B cell (primary cell): ENCODE results near the gene ATP4B. TPM values are rescaled to one million over a fixed set of nuclear protein-coding genes. Genes with fewer than 3 reads are reported as not detected.

ENCODE experiments used
- ATAC-seq: fragments of 200-7000 bp; cut with Tn5 transposase; one replicate; pipeline ENCODE4 v1.10.0; 2021; ENCODE audit warnings: low read depth, mild to moderate bottlenecking, moderate number of reproducible peaks, moderate library complexity
- CTCF ChIA-PET: fragments of 350-600 bp; sonication (Branson Sonifier 250); formaldehyde crosslinking; loops from one replicate; lab custom pipeline; 2021; ENCODE audit warnings: antibody characterized with exemption, inconsistent platforms; lab: Charles Lee
- POLR2A ChIA-PET: fragments of 350-600 bp; sonication (Branson Sonifier 250); formaldehyde crosslinking; loops from one replicate; lab custom pipeline; 2021; ENCODE audit warnings: antibody characterized with exemption; lab: Charles Lee
- DNase-seq: peaks from one replicate; pipeline ENCODE4 v3.0.0; 2013
- H2AFZ ChIP-seq: 2 replicates; pipeline ENCODE4 v1.6.1; 2012; ENCODE audit warnings: mild to moderate bottlenecking, low read depth, low read length; ENCODE audit not compliant: insufficient read depth, poor library complexity, severe bottlenecking
- H3K27ac ChIP-seq, 2 donors: 1 replicate in 1 of 2; 2 replicates in 1 of 2; pipeline ENCODE4 v1.5.1; 2012 to 2013; ENCODE audit warnings: low read length in 2 of 2, mild to moderate bottlenecking in 2 of 2, moderate library complexity in 1 of 2
- H3K27me3 ChIP-seq, 4 experiments: fragments of 200-600 bp in 1 of 4; sonication (generic) in 1 of 4; replicated peaks in 1 of 4; 1 replicate in 2 of 4; 2 replicates in 2 of 4; pipeline versions ENCODE4 v1.6.1 to v1.7.0; 2013 to 2016; ENCODE audit warnings: low read length in 3 of 4, mild to moderate bottlenecking in 2 of 4, mixed read lengths in 1 of 4, moderate library complexity in 1 of 4; ENCODE audit not compliant: insufficient read depth in 4 of 4, control insufficient read depth in 3 of 4; ENCODE audit errors: control extremely low read depth in 1 of 4
- H3K36me3 ChIP-seq, 2 experiments: replicated peaks in 1 of 2; 1 replicate in 1 of 2; 2 replicates in 1 of 2; pipeline versions ENCODE4 v1.6.1 to v1.7.1; 2013; ENCODE audit warnings: low read length in 1 of 2; ENCODE audit not compliant: insufficient read depth in 2 of 2, control insufficient read depth in 1 of 2; ENCODE audit errors: control extremely low read depth in 1 of 2, extremely low read depth in 1 of 2
- H3K4me1 ChIP-seq, 2 donors: fragments of 200-600 bp in 1 of 2; sonication (generic) in 1 of 2; 1 replicate in 1 of 2; 2 replicates in 1 of 2; pipeline versions ENCODE4 v1.5.1 to v1.6.1; 2013 to 2017; ENCODE audit warnings: low read length in 2 of 2; ENCODE audit not compliant: control insufficient read depth in 2 of 2, insufficient read depth in 2 of 2
- H3K4me2 ChIP-seq: replicated peaks from 2 replicates; pipeline ENCODE3; 2012; ENCODE audit warnings: mild to moderate bottlenecking, low read depth, low read length; ENCODE audit not compliant: poor library complexity, severe bottlenecking
- H3K4me3 ChIP-seq, 5 experiments: fragments of 200-600 bp in 1 of 5; sonication (generic) in 1 of 5; 1 replicate in 3 of 5; 2 replicates in 2 of 5; pipeline versions ENCODE4 v1.5.1 to v1.7.0; 2011 to 2016; ENCODE audit warnings: low read length in 4 of 5, mild to moderate bottlenecking in 4 of 5, low read depth in 2 of 5, control low read depth in 1 of 5, moderate library complexity in 1 of 5; ENCODE audit not compliant: insufficient read depth in 1 of 5; ENCODE audit errors: control extremely low read depth in 1 of 5, extremely low read depth in 1 of 5
- H3K79me2 ChIP-seq: fragments of 200-600 bp; sonication (generic); one replicate; pipeline ENCODE4 v1.6.0; 2016; ENCODE audit warnings: low read length; ENCODE audit not compliant: control insufficient read depth, insufficient read depth
- H3K9ac ChIP-seq: fragments of 200-600 bp; sonication (generic); 2 replicates; pipeline ENCODE4 v1.6.1; 2017; ENCODE audit warnings: mild to moderate bottlenecking, low read length, moderate library complexity
- H3K9me3 ChIP-seq, 3 donors: one replicate each; pipeline versions ENCODE4 v1.6.1 to v1.7.1; 2013; ENCODE audit warnings: low read length in 2 of 3; ENCODE audit not compliant: control insufficient read depth in 2 of 3, insufficient read depth in 1 of 3; ENCODE audit errors: control extremely low read depth in 1 of 3
- H4K20me1 ChIP-seq: 2 replicates; pipeline ENCODE4 v1.6.0; 2012; ENCODE audit warnings: mild to moderate bottlenecking, low read length; ENCODE audit not compliant: insufficient read depth, control insufficient read depth, poor library complexity, severe bottlenecking
- H3K27ac Mint-ChIP-seq: one replicate; pipeline ENCODE4 v1.8.0; 2021; ENCODE audit warnings: mixed read lengths
- H3K27me3 Mint-ChIP-seq: one replicate; pipeline ENCODE4 v1.8.0; 2021; ENCODE audit warnings: mixed read lengths
- H3K4me1 Mint-ChIP-seq: one replicate; pipeline ENCODE4 v1.8.0; 2021; ENCODE audit warnings: mixed read lengths
- H3K4me3 Mint-ChIP-seq: one replicate; pipeline ENCODE4 v1.8.0; 2021; ENCODE audit warnings: mixed read lengths
- H3K9me3 Mint-ChIP-seq: one replicate; pipeline ENCODE4 v1.8.0; 2022; ENCODE audit warnings: mixed read lengths; ENCODE audit not compliant: insufficient read depth
- CTCF ChIP-seq: fragments of 200-600 bp; IDR thresholded peaks from one replicate; pipeline ENCODE4 v1.8.0; 2022; ENCODE audit warnings: antibody characterized with exemption, mild to moderate bottlenecking
- EZH2 ChIP-seq: IDR thresholded peaks from 2 replicates; pipeline ENCODE4 v1.6.1; 2012; ENCODE audit warnings: borderline replicate concordance, low read depth, mild to moderate bottlenecking, moderate library complexity, low read length; ENCODE audit not compliant: insufficient read depth, poor library complexity, severe bottlenecking
- WGBS: methylation state at CpG from one replicate; pipeline ENCODE4 v1.1.5; 2013; ENCODE audit warnings: missing lambda C conversion rate; ENCODE audit not compliant: insufficient coverage; 5-methylcytosine and 5-hydroxymethylcytosine counted together
- intact Hi-C: fragments of 100-400 bp; cut with micrococcal nuclease; formaldehyde crosslinking; loops from one replicate; pipeline ENCODE4 v1.10.0; 2022
- polyA plus RNA-seq: library from polyadenylated mRNA; depleted of rRNA; stranded (reverse); fragments of >200 nt; gene quantifications from 2 replicates; pipeline ENCODE4 v1.2.3, GENCODE V29; 2012
- total RNA-seq, 2 donors: library from RNA; stranded (reverse); fragments of 120-200 nt in 1 of 2; gene quantifications; 1 replicate in 1 of 2; 2 replicates in 1 of 2; pipeline versions ENCODE4 v1.2.3 to v1.2.4, GENCODE V29; 2013 to 2022

Gene ATP4B
- total and polyA plus RNA-seq, 2 donors (not counting 1 experiment from before 2014, with no cell fraction given), result not detected

GRCh38 chr13:113621046-113621445 lies 37.0 kb downstream of the ATP4B start:
- no peak overlapping the region for H3K4me3 Mint-ChIP-seq
- H3K9ac ChIP-seq, result no peak overlapping the region
- H3K79me2 ChIP-seq, result peaks cover 22% of the 10 kb centered on the region
- peaks cover 0 to 5% (median 0%) of the 10 kb centered on the region in 3 donors for H3K9me3 ChIP-seq
- H3K4me3 ChIP-seq, result no peak overlapping the region
- H3K4me1 ChIP-seq, result no peaks in the 10 kb centered on the region
- H3K9me3 Mint-ChIP-seq, result no peaks in the 10 kb centered on the region
- POLR2A ChIA-PET, result no interaction called here
- H2AFZ ChIP-seq, result no peak overlapping the region
- H4K20me1 ChIP-seq, result no peaks in the 10 kb centered on the region
- H3K27me3 Mint-ChIP-seq, result no peaks in the 10 kb centered on the region
- no peak overlapping the region for H3K4me2 ChIP-seq
- CTCF ChIA-PET, result no interaction called here
- intact Hi-C loops, result no loop called here
- DNase-seq (no peak), ATAC-seq (no peak)
- H3K27ac Mint-ChIP-seq, result no peak overlapping the region
- H3K27ac ChIP-seq, result no peak overlapping the region
- H3K36me3 ChIP-seq, result peaks cover 0 to 13% of the 10 kb centered on the region in 2 experiments
- H3K4me1 Mint-ChIP-seq, result no peaks in the 10 kb centered on the region
- TF ChIP-seq EZH2 (no peak), CTCF (no peak)
- WGBS, result 100% methylated on average over 10 of the region's 15 CpGs
- H3K27me3 ChIP-seq, result no peaks in the 10 kb centered on the region

GRCh38 chr13:113620036-113620796 lies 37.8 kb downstream of the ATP4B start:
- Histone ChIP-seq H3K4me1 (no peaks in the 10 kb centered on the region), H2AFZ (no peak overlapping the region), H3K36me3 (peaks cover 0 to 13% of the 10 kb centered on the region in 2 experiments), H3K27ac (no peak overlapping the region), H3K9ac (no peak overlapping the region), H3K79me2 (peaks cover 27% of the 10 kb centered on the region), H3K9me3 (peaks cover 0 to 5% (median 0%) of the 10 kb centered on the region in 3 donors), H3K4me2 (no peak overlapping the region), H3K4me3 (no peak overlapping the region), H3K27me3 (no peaks in the 10 kb centered on the region), H4K20me1 (no peaks in the 10 kb centered on the region)
- DNase-seq, result no peak
- intact Hi-C loops, result no loop called here
- ChIA-PET CTCF (no interaction called here), POLR2A (no interaction called here)
- no peak for TF ChIP-seq EZH2
- ATAC-seq, result no peak
- no peak overlapping the region for H3K4me3 Mint-ChIP-seq
- H3K9me3 Mint-ChIP-seq, result no peaks in the 10 kb centered on the region
- WGBS, result 100% methylated on average over 3 of the region's 15 CpGs
- H3K27ac Mint-ChIP-seq, result no peak overlapping the region
- H3K27me3 Mint-ChIP-seq, result no peaks in the 10 kb centered on the region
- no peaks in the 10 kb centered on the region for H3K4me1 Mint-ChIP-seq
